EL (cell line): ENCODE measurements around the gene DNAH9.

Source experiments
- DNase-seq: peaks from one replicate; pipeline ENCODE4 v3.0.0-alpha.2; 2016

Gene DNAH9

DNA sequence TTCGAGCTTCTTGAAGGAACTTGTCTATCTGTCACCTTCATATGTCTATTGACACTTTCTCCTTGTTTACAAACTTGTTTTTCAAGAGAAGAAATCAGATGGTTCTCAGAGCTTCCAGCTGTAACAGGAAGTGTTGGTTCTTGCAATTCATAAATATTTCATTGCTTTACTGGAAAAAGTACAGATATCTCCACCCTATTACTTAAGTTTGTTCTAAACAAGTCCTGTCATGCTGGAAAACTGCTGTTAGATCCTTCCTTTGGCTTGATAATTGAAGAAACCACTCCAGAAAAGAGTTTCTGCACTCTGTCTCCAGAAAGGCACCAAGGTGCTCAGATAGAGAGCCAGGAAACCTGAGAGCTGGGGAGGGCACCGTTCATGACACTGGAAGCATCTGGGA is 181.6 kb downstream of the DNAH9 start:
- DNase-seq: no peak

GRCh38 chr17:11780621-11781020 is 182.4 kb downstream of the DNAH9 start:
- no peak for DNase-seq

DNA sequence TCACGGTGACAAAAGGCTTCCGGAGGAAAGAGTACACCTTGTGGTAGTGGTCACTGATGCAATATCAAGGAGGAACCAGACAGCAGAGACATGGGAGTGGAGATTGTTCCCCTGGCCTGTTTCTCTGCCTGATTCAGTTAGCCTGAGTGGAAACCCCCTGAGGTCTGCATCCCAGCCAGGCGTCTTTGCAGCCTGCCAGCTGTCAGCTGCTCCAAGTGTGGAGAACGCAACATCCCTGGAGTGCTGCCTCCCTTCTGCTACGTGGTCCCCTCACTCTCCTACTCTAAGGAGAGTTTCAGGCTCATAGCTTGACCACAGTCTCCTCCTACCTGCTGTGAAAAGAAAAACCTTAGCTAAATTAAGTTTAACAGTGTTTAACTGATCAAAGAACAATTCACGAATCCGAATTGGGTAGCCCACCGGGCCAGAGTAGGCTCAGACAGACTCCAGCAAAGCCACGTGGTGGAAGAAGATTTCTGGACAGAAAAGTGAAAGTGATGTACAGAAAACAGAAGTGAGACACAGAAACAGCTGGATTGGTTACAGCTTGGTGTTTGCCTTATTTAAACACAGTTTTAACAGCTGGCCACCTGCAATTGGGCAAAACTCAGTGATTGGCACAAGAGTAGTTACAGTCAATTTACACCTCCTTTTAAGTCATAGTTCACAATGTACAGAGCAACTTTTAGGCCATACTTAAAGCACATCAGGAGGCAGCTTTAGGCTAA is 188.6 kb downstream of the DNAH9 start:
- no peak for DNase-seq

DNA sequence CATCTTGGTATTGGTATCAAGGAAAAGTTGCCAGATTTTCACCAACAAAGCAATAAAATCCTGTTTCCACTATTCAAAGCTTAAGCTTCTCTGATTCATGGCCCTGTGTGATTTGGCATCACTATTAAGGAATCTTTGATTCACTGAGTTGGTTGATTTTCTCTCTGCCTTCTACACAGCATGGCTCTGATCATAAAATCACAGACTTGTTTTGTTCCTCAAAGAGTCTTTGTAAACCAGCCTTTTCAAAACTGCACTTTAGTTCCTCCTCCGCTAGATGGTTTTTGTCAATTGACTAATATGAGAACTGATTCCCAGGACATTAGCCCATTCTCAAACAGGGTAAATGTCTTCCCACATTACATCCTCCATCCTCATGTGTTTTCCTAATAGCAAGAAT is 197.6 kb downstream of the DNAH9 start:
- DNase-seq: no peak

GRCh38 chr17:11797803-11798202 is 199.5 kb downstream of the DNAH9 start:
- no peak for DNase-seq

DNA sequence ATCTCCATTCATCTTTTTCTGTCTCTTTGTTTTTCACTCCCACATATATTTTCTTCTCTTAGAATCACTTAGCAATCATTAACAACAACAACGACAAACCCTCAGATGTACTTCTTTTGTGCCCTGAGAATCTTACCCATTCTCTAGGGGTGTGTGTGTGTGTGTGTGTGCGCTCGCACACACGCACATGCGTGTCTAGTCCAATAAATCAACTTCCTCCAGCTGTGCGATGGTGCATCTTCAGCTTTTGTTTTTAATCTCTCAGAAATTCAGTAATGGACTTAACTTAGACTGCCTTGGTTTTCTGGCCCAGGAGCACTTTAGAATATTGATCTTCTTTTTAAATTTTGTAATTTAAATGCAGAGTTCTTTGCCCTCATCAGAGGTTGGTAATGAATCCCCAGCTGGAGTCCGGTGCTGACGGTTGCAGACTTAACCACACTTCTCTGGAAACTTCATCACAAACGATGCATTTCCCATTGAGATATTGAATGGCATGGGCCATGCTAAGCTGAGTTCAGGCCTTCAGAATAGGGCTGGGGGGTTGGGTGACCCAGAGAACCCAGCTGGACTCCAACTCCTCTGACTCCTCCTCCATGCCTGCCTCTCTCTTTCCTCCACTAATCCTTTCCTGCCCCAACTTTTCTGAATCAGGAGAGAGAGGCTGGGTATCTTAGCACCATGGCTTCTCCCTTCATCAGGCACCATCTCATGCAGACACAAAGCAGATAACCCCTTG is 205.1 kb downstream of the DNAH9 start:
- no peak for DNase-seq

- DNase-seq: no peak
Observed at GRCh38 chr17:11805138-11805537, 206.9 kb downstream of the DNAH9 start.

DNA sequence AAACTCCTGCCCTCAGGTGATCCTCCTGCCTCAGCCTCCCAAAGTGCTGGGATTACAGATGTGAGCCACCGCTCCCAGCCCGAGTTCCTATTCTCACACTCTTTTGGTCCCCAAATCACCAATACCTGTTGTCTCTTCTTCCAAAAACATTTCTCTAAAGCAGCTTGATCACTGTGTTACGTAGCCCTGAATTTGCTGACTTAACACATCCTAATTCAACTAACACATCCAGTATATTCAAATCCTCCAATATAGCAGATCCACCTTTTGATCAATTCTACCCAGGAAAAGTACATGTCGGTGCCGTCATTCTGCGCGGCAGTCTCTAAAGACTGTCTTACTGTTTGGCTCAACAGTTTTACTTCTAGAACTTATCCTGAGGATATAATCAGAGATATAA is 207.7 kb downstream of the DNAH9 start:
- DNase-seq: no peak

GRCh38 chr17:11807606-11808005 is 209.3 kb downstream of the DNAH9 start:
- no peak for DNase-seq

DNA sequence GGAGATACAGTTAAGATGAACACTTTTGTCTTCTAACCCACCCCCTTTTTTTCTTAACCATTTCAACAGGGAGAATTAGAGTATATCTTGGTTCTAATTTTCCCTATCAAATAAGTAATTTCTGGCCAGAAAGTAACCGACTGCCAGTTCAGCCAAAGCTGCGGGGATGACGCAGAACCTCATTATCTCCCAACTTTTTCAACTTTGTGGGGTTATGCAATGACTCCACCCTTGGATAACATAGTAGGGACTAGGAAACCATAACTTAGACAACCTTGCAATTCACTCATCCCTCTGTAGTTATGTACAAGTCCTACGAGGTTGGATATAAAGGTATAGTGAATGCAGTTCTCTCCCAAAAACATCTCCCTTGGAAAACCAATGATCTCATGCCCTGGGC is 215.0 kb downstream of the DNAH9 start:
- no peak for DNase-seq

DNA sequence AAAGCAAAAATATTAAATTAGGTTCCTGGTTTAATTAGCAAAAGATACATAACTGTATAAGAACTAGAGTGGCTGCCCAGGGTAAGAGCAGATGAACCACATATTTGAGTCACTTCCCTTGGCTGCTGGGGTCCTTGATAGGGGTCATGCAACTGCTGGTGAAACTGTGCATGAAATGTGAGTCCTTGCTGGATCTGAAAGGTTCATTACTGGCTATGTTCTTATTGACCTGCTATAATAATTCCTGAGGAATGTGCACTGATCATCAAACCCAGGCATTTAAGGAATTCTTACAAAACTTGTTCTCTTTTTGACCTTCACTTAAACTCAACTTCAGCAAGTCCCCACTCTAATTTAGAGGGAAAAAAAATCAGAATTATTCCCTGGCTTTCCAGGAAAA is 215.6 kb downstream of the DNAH9 start:
- no peak for DNase-seq

DNA sequence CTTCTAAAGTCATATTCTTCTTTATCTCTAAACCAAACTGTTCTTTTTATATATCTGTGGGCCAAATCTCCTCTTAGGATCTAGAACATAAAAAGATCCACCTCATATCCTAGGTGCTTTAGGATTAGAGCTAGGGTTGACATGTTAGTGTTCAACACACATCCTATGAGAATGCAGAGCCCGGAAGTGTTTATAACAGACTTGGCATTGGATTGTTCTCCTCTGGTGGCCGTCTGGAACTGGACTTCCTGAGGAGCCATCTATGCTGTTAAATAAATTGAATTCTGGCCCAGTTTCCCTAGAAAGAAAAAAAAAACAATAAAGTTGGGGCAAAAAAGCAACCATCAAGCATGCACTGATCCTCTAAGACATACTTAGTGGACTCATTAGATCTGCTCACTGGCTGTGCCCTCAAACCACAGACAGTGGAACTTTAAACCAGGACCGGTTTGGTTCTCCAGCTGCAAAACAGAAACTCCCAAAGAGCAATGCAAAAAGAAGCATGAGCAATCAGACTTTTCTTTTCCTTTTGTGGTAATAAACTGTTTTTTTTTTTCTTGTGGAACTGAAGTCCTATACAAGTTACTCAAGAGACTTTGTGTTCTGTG is 216.5 kb downstream of the DNAH9 start:
- no peak for DNase-seq

- no peak for DNase-seq
Observed at GRCh38 chr17:11816409-11816808, 218.1 kb downstream of the DNAH9 start.

- no peak for DNase-seq
Observed at GRCh38 chr17:11823862-11824261, 225.6 kb downstream of the DNAH9 start.

- DNase-seq: no peak
Observed at GRCh38 chr17:11825572-11826209, 227.4 kb downstream of the DNAH9 start.

GRCh38 chr17:11832401-11833137 is 234.3 kb downstream of the DNAH9 start:
- DNase-seq: no peak

DNA sequence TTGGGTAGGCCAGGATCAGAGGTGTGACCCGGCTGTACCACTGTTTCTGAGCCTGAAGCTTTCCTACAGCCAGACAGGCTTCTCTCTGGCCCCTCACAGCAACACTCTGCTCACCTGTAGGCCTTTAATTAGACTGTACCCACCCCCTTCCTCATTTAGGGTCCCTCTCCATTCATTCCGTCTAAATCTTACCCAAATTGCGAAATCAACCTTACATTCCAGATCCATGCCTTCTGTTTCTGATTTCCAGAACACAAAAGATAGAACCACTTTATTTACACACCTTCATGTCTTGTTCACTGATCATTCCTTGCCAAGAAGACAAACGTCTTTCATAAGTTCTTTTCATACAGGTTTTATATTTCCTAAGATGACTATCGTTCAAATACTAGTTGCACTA is 238.2 kb downstream of the DNAH9 start:
- DNase-seq: no peak

- DNase-seq: no peak
Observed at GRCh38 chr17:11840052-11840451, 241.8 kb downstream of the DNAH9 start.

DNA sequence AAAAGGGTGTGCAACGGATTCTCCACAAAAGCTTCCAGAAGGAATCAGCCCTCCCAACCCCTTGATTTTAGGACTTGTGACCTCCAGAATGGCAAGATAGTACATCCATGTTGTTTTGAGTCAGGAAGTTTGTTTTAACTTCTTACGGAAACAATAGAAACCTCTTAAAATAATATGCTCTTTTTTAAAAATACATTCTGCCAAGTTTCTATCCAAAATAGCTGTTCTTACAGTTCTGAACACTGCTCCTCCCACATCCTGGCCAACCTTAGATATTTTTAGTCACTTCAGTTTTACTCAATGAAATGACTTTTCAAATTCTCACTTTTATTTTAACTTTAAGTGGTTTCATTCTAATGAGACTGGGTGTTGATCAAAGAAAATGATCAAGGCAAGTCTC is 242.6 kb downstream of the DNAH9 start:
- DNase-seq: no peak

DNA sequence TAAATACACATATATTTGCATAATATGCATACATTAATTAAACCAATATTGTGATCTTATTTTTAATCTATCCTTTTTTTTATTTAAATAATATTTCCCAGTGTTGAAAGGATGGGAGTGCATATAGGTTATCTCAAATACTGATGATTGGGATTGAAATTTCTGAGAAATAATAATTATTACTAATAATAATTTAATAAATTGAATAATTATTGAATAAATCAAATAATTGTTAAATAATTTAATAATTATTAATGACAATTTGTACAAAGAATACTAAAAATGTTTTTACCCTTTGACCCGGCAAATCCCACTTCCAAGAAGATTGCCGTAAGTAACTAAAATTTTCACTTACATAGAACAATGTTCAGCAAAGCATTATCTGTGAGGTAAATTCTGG is 250.1 kb downstream of the DNAH9 start:
- no peak for DNase-seq

GRCh38 chr17:11852231-11852630 is 254.0 kb downstream of the DNAH9 start:
- no peak for DNase-seq

GRCh38 chr17:11852912-11853311 is 254.6 kb downstream of the DNAH9 start:
- no peak for DNase-seq
